OCI-LY7 (cell line): ENCODE data around the gene MLKL. TPM values are rescaled to one million over a fixed set of nuclear protein-coding genes. Genes with fewer than 3 reads are reported as not detected.

Source experiments
- BruUV-seq: library from RNA; stranded (reverse); fragments of 400-500 nt; replicated peaks from 2 replicates; lab custom pipeline; 2021; lab: Mats Ljungman, UMichigan
- CTCF ChIA-PET: fragments of 300-600 bp; sonication (Branson Sonifier 250); formaldehyde crosslinking; loops from one replicate; lab custom pipeline; 2022; ENCODE audit warnings: antibody characterized with exemption; ENCODE audit not compliant: unreplicated experiment; lab: Charles Lee
- POLR2A ChIA-PET: fragments of 300-600 bp; sonication (Branson Sonifier 250); formaldehyde crosslinking; loops from one replicate; lab custom pipeline; 2022; ENCODE audit warnings: antibody characterized with exemption; lab: Charles Lee
- DNase-seq: peaks from one replicate; pipeline ENCODE4 v3.0.0-alpha.2; 2015; ENCODE audit warnings: low spot score
- H2AFZ ChIP-seq: fragments of 200-600 bp; sonication (generic), shearing (Covaris generic); 2 replicates; pipeline ENCODE4 v1.6.1; 2014; ENCODE audit warnings: mild to moderate bottlenecking, antibody characterized with exemption, low read length, moderate library complexity
- H3K27ac ChIP-seq: fragments of 200-600 bp; sonication (generic); 2 replicates; pipeline ENCODE4 v1.5.1; 2014; ENCODE audit warnings: mixed run types, low read depth, mild to moderate bottlenecking, moderate library complexity, low read length, inconsistent platforms; ENCODE audit not compliant: poor library complexity, severe bottlenecking
- H3K36me3 ChIP-seq: fragments of 200-600 bp; sonication (generic); 2 replicates; pipeline ENCODE4 v1.6.1; 2014; ENCODE audit warnings: mild to moderate bottlenecking, antibody characterized with exemption, low read length, moderate library complexity, mixed read lengths; ENCODE audit not compliant: insufficient read depth
- H3K4me1 ChIP-seq: fragments of 200-600 bp; sonication (generic); 2 replicates; pipeline ENCODE4 v1.5.1; 2014; ENCODE audit warnings: mild to moderate bottlenecking, low read length; ENCODE audit not compliant: insufficient read depth, poor library complexity, severe bottlenecking
- H3K4me2 ChIP-seq: fragments of 200-600 bp; sonication (generic); 2 replicates; pipeline ENCODE4 v1.6.1; 2014; ENCODE audit warnings: mild to moderate bottlenecking, low read length
- H3K4me3 ChIP-seq: fragments of 200-600 bp; sonication (generic); 2 replicates; pipeline ENCODE4 v1.5.1; 2014; ENCODE audit warnings: mild to moderate bottlenecking, low read depth, low read length; ENCODE audit not compliant: poor library complexity, severe bottlenecking
- H3K79me2 ChIP-seq: fragments of 200-600 bp; sonication (generic); 2 replicates; pipeline ENCODE4 v1.6.1; 2016; ENCODE audit warnings: low read depth, mild to moderate bottlenecking, low read length, moderate library complexity, mixed read lengths; ENCODE audit not compliant: insufficient read depth
- H3K9me2 ChIP-seq: fragments of 200-600 bp; sonication (generic); 2 replicates; pipeline ENCODE4 v1.6.1; 2016; ENCODE audit warnings: mild to moderate bottlenecking, low read length, mixed read lengths; ENCODE audit not compliant: insufficient read depth
- H3K9me3 ChIP-seq: fragments of 200-600 bp; sonication (generic); 2 replicates; pipeline ENCODE4 v1.6.1; 2014; ENCODE audit warnings: mild to moderate bottlenecking, mixed run types, low read length, mixed read lengths
- H4K20me1 ChIP-seq: fragments of 200-600 bp; sonication (generic); 2 replicates; pipeline ENCODE4 v1.6.1; 2014; ENCODE audit warnings: mild to moderate bottlenecking, antibody characterized with exemption, low read length, moderate library complexity, mixed read lengths; ENCODE audit not compliant: insufficient read depth
- EZH2phosphoT487 ChIP-seq: fragments of 200-600 bp; sonication (generic); IDR thresholded peaks from 2 replicates; pipeline ENCODE4 v1.6.1; 2018; ENCODE audit warnings: low read depth, borderline replicate concordance, mild to moderate bottlenecking, mixed run types, antibody characterized with exemption, low read length, moderate library complexity, mixed read lengths
- intact Hi-C: fragments of 100-400 bp; cut with micrococcal nuclease; formaldehyde crosslinking; loops from one replicate; pipeline ENCODE4 v1.10.0; 2022; ENCODE audit not compliant: unreplicated experiment
- total RNA-seq, 2 experiments: library from RNA; depleted of rRNA in 1 of 2; stranded (reverse); fragments of >200 nt in 1 of 2; shearing (Covaris generic) in 1 of 2; gene quantifications; 2 replicates each; pipeline ENCODE4 v1.2.3, GENCODE V29; 2014 to 2022
- TF ChIP-seq, protein P1 (sequence below): fragments of 200-600 bp; sonication (generic); conservative IDR thresholded peaks from 2 replicates; pipeline ENCODE4 v1.5.1; 2014; ENCODE audit warnings: mild to moderate bottlenecking, antibody characterized with exemption, low read length, moderate library complexity, mixed read lengths

Gene MLKL
- total RNA-seq, 2 experiments from 2014 or later: 8.0 to 9.0 TPM

DNA sequence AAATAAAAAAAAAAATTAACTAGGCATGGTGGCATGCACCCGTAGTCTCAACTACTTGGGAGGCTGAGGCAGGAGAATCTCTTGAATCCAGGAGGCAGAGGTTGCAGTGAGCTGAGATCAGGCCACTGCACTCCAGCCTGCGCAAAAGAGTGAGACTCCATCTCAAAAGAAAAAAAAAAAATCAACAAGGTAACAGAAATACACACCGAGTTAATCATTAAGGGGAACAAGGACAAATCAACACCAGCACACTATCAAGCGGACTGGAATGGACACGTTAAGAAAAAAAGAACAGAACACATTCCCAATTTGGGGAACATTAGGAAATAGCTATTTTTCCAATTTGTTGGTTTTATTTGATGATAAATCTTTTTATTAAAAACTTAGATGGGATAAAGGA lies 65.4 kb downstream of the MLKL start:
- Histone ChIP-seq H3K9me2 (no peaks in the 10 kb centered on the region), H3K4me1 (no peaks in the 10 kb centered on the region), H3K4me3 (no peak overlapping the region), H3K36me3 (peaks cover 96% of the 10 kb centered on the region), H3K79me2 (0 out of 2 replicates have a peak, but pooled peaks cover 11% of the 10 kb centered on the region), H4K20me1 (peaks cover 6% of the 10 kb centered on the region), H3K27ac (no peak overlapping the region), H3K4me2 (no peak overlapping the region), H3K9me3 (no peaks in the 10 kb centered on the region), H2AFZ (no peak overlapping the region)
- TF ChIP-seq, protein P1, sequence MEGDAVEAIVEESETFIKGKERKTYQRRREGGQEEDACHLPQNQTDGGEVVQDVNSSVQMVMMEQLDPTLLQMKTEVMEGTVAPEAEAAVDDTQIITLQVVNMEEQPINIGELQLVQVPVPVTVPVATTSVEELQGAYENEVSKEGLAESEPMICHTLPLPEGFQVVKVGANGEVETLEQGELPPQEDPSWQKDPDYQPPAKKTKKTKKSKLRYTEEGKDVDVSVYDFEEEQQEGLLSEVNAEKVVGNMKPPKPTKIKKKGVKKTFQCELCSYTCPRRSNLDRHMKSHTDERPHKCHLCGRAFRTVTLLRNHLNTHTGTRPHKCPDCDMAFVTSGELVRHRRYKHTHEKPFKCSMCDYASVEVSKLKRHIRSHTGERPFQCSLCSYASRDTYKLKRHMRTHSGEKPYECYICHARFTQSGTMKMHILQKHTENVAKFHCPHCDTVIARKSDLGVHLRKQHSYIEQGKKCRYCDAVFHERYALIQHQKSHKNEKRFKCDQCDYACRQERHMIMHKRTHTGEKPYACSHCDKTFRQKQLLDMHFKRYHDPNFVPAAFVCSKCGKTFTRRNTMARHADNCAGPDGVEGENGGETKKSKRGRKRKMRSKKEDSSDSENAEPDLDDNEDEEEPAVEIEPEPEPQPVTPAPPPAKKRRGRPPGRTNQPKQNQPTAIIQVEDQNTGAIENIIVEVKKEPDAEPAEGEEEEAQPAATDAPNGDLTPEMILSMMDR: no peak
- no peak for TF ChIP-seq EZH2phosphoT487
- DNase-seq: no peak
- ChIA-PET POLR2A (interaction anchor here (0.5 to 1.2 kb wide), 4 partner anchors 16 to 1139 kb away, joined by 3 to 5 read pairs (median 4); no protein-coding TSS in a partner anchor), CTCF (no interaction called here)
- no TSS peak for BruUV-seq
- intact Hi-C loops: no loop called here

DNA sequence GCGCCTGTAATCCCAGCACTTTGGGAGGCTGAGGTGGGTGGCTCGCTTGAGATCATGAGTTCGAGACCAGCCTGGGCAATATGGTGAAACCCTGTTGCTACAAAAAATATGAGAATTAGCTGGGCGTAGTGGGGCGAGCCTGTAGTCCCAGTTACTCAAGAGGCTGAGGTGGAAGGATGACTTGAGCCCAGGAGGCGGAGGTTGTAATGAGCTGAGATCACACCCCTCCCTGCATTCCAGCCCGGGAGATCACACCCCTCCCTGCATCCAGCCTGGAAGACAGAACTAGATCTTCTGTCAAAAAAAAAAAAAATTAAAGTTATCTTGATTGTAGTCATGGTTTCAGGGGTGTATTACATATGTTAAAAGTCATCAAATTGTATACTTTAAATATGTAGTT lies 67.0 kb downstream of the MLKL start:
- H3K36me3 ChIP-seq: peaks cover 96% of the 10 kb centered on the region
- no peak for TF ChIP-seq EZH2phosphoT487
- TF ChIP-seq, protein P1: no peak
- H3K27ac ChIP-seq: no peak overlapping the region
- BruUV-seq: no TSS peak
- H4K20me1 ChIP-seq: peaks cover 6% of the 10 kb centered on the region
- H3K4me1 ChIP-seq: no peaks in the 10 kb centered on the region
- no peak overlapping the region for H3K4me3 ChIP-seq
- no peaks in the 10 kb centered on the region for H3K9me3 ChIP-seq
- DNase-seq: no peak
- H3K4me2 ChIP-seq: no peak overlapping the region
- intact Hi-C loops: no loop called here
- no peak overlapping the region for H2AFZ ChIP-seq
- ChIA-PET POLR2A (interaction anchor here (0.6 to 0.7 kb wide), 2 partner anchors 21 to 48 kb away, joined by 3 read pairs; no protein-coding TSS in a partner anchor), CTCF (no interaction called here)
- H3K79me2 ChIP-seq: 0 out of 2 replicates have a peak, but pooled peaks cover 11% of the 10 kb centered on the region
- no peaks in the 10 kb centered on the region for H3K9me2 ChIP-seq

DNA sequence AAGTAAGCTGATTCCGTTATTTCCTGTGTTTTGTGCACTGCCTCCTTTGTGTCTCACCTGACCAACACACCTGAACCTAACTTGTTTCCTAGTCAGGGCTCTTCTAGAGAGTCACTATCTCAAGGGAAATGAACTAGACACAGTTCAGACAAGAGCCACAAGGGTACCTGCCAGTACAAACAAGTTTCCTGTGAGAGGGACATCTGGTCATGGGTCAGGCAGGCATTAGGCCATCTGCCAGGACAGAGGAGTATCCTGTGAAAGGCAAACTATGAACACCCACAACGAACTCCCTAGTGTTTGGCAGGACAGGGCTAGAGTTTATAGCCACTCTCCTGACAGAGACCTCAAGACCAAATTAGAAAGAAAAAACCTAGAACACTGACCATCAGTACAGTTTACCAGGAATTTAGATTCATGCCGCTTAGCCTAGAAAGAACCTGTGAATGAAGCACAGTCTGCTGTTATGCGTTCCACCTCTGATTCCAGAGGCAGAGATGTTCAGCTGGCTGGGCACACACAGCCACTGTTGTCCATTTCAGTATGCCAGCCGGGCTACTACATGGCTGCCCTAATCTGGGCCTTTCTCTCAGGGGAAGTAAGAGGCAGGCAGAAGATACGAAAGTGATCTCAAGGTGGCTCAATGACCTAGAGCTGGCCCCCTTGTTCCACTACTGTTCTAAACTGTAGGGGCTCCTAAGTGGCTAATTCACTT lies 73.0 kb downstream of the MLKL start:
- Histone ChIP-seq H3K9me3 (no peaks in the 10 kb centered on the region), H3K4me3 (no peak overlapping the region), H3K36me3 (peaks cover 100% of the 10 kb centered on the region), H3K4me2 (no peak overlapping the region), H4K20me1 (0 out of 2 replicates have a peak, but pooled peaks cover 6% of the 10 kb centered on the region), H3K4me1 (no peaks in the 10 kb centered on the region), H3K9me2 (no peaks in the 10 kb centered on the region), H3K79me2 (no peaks in the 10 kb centered on the region), H2AFZ (no peak overlapping the region), H3K27ac (no peak overlapping the region)
- no TSS peak for BruUV-seq
- intact Hi-C loops: no loop called here
- POLR2A ChIA-PET: interaction anchor here (0.6 to 1.9 kb wide), 2 partner anchors 13 to 36 kb away, joined by 3 to 5 read pairs; no protein-coding TSS in a partner anchor
- CTCF ChIA-PET: no interaction called here
- no peak for TF ChIP-seq EZH2phosphoT487
- TF ChIP-seq, protein P1: no peak
- no peak for DNase-seq
